K562 treated with DMSO at 1 percent for 24 hours (cell line): ENCODE measurements around the gene AGAP6. TPM values are rescaled to one million over a fixed set of nuclear protein-coding genes. Genes with fewer than 3 reads are reported as not detected.

Source experiments
- total RNA-seq: library from RNA; unstranded; fragments of 300-600 nt; gene quantifications from 2 replicates; pipeline ENCODE4 v1.2.3, GENCODE V29; 2022; ENCODE audit warnings: low read depth; ENCODE audit not compliant: insufficient read depth

Gene AGAP6
- total RNA-seq, result 10.1 and 10.9 TPM in 2 replicates

GRCh38 chr10:49988376-49988775 is at the start of gene AGAP6:
TSS of gene AGAP6 (plus strand) at chr10:49988406. CDS start at chr10:49988716, 310 bp downstream.

GRCh38 chr10:49941447-49942338 is 46.5 kb upstream of the AGAP6 start, which contains the start of the genes PARG and TIMM23B:
TSS of gene PARG (minus strand) at chr10:49942027. CDS start at chr10:49941725, 302 bp downstream.
TSS of gene TIMM23B (plus strand) at chr10:49942053. CDS start at chr10:49942195, 142 bp downstream.

Other genes with a start within 250 kb of the AGAP6 start
- gene OGDHL, start 226.1 kb upstream of the AGAP6 start, total RNA-seq, result 0.63 and 0.97 TPM in 2 replicates
- gene PARG, start 46.4 kb upstream of the AGAP6 start, total RNA-seq, result 24.0 and 25.5 TPM in 2 replicates
- 12.3 and 12.4 TPM in 2 replicates for gene TIMM23B, start 46.4 kb upstream of the AGAP6 start, total RNA-seq
- gene WASHC2A, start 79.5 kb downstream of the AGAP6 start, total RNA-seq, result 17.3 and 20.6 TPM in 2 replicates